HG02759 (cell line): ENCODE results near the gene MESP1.

Experiments
- ATAC-seq: cut with Tn5 transposase; IDR thresholded peaks from one replicate; pipeline ENCODE4 v1.9.1; 2021; ENCODE audit warnings: mild to moderate bottlenecking, moderate library complexity; ENCODE audit not compliant: unreplicated experiment

MESP1 gene

GRCh38 chr15:89781891-89782618, 31.0 kb upstream of the MESP1 start:
- no peak for ATAC-seq

DNA sequence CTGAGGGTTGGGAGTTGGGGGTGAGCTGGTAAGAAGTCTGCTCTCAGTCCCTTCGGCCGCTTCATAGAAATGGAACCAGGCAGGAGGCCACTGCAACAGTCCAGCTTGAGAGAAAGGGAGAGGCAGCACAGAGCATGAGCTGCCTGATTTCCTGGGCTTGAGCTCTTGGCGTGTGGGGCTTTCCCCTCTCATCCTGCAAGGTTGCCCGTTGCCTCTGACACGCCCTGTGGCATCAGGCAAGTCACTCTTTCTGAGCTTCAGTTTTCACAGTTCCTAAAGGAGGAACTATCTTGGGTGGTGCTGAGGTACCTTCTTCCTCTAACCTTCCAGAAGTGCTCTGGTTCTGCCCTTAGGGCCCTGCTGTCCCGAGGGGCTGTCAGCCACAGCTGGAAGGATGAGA, 30.0 kb upstream of the MESP1 start:
- peak; percentile 42 for ATAC-seq

- ATAC-seq: no peak
These were observed 29.6 kb upstream of the MESP1 start for GRCh38 chr15:89780601-89781000.

GRCh38 chr15:89778861-89779260, 27.8 kb upstream of the MESP1 start:
- ATAC-seq: no peak

- no peak for ATAC-seq
These were observed 26.8 kb upstream of the MESP1 start for GRCh38 chr15:89777782-89778380.

GRCh38 chr15:89777073-89777751, 26.2 kb upstream of the MESP1 start:
- ATAC-seq: no peak

DNA sequence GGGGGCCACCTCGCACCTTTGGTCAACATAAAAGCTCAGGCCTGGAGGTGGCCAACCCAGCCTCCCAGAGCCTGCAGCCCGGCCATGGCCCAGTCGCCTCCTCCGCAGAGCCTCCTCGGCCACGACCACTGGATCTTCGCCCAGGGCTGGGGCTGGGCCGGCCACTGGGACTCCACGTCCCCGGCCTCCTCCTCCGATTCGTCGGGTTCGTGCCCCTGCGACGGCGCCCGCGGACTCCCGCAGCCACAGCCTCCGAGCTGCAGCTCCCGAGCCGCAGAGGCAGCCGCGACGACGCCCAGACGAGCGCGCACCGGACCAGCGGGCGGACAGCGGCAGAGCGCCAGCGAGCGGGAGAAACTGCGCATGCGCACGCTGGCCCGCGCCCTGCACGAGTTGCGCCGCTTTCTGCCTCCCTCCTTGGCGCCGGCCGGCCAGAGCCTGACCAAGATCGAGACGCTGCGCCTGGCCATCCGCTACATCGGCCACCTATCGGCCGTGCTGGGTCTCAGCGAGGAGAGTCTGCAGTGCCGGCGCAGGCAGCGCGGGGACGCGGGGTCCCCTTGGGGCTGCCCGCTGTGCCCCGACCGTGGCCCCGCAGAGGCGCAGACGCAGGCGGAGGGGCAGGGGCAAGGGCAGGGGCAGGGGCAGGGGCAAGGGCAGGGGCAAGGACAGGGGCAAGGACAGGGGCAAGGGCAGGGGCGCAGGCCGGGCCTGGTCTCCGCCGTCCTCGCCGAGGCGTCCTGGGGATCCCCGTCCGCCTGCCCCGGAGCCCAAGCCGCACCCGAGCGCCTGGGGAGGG, 25.4 kb upstream of the MESP1 start, which contains the start of gene MESP2:
Gene MESP2, plus strand, starts transcription at position 59 of the 799 bp plus-strand sequence. Its CDS starts 26 bp downstream, at position 85.
- no peak for ATAC-seq

DNA sequence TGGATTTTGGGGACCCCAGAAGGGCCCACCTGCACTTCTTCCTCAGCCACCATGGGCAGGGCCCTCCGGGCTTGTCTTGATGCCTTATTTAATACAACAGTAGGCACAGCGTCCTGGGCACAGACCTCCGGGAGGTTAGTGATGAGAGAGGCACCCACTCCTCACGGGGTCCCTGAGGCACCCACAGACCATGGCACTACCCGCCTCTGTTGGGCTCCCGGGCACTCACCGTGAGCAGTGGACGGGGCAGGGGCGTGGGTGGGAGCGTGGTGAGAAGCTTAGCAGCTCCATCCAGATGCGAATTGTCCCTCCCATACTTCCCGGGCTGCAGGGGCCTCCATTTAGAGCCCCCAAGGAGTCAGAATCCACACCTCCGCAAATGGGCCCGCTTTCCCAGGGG, 24.8 kb upstream of the MESP1 start:
- ATAC-seq: no peak

DNA sequence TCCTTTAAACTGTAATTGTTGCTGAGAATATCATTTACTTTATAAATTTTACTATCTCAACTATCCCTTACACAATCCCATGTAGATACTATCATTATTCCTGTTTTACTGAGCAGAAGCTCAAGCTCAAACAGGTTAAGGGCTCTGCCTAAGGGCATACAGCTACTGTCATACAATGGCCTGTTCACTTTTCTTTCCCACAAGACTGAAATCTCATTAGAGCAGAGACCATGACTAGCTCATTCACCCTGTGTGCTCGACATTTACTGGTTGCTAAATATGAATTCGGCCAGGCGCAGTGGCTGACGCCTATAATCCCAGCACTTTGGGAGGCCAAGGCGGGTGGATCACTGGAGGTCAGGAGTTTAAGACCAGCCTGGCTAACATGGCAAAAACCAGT, 23.4 kb upstream of the MESP1 start:
- ATAC-seq: no peak

- ATAC-seq: no peak
These were observed 22.0 kb upstream of the MESP1 start for GRCh38 chr15:89772932-89773583.

GRCh38 chr15:89770041-89770440, 19.0 kb upstream of the MESP1 start:
- no peak for ATAC-seq

DNA sequence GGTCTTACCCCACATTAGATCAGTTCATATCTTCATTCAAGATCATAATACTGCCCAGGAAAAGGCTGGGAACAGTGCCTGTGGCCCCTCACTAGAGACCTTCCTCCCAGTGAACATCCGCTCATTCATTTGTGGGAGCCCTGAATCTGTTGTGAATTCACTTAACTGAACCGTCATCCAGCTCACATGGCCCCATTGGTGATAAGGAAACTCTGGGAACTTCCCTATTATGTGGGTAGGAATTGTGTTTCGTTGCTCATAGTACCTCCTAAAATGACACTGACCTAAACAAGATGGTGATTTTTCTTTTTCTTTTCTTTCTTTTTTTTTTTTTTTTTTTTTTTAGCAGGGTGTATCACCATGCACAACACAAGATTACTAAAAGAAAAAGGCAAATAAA, 18.3 kb upstream of the MESP1 start:
- ATAC-seq: no peak

GRCh38 chr15:89768071-89768500, 17.0 kb upstream of the MESP1 start:
- no peak for ATAC-seq

DNA sequence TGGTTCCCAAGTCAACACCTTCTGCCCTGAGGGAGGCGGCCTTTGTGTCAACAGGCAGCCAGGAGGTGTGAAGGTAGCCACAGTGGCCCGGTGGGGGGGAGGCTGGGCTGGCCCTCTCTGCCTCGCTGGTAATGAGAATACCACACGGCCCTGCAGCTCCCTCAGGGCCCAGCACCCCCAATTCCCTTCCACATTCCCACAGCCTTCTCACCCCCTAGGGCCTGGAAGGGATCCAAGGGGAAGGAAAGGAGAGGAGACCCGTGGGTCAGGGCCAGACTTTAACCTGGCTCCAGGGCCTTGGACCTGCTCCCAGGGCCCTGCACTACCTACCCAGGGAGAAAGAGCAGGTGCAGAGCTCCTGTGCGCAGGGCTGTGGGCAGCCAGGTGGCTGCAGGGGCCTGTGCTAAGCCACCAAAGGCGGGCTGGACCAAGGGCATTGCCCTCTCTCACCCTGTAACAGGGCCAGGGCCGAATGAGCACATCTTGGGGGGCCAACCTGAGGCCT, 16.4 kb upstream of the MESP1 start:
- ATAC-seq: no peak

- ATAC-seq: no peak
These were observed 15.6 kb upstream of the MESP1 start for GRCh38 chr15:89766357-89767311.

- ATAC-seq: no peak
These were observed 14.6 kb upstream of the MESP1 start for GRCh38 chr15:89765694-89766093.

GRCh38 chr15:89761929-89762328, 10.9 kb upstream of the MESP1 start:
- no peak for ATAC-seq

- ATAC-seq: no peak
These were observed 10.2 kb upstream of the MESP1 start for GRCh38 chr15:89761009-89761831.
